NCI-H460 (cell line): ENCODE data around the gene GAS7. TPM values are rescaled to one million over a fixed set of nuclear protein-coding genes. Genes with fewer than 3 reads are reported as not detected.

Source experiments
- DNase-seq: peaks from one replicate; pipeline ENCODE4 v3.0.0-alpha.2; 2016; ENCODE audit warnings: low read depth; ENCODE audit errors: extremely low read depth
- total RNA-seq: library from RNA; depleted of rRNA; stranded (reverse); fragments of >200 nt; shearing (Covaris generic); gene quantifications from 2 replicates; pipeline ENCODE4 v1.2.3, GENCODE V29; 2014

GAS7 gene
- total RNA-seq, 1 experiment from 2014 or later, result 2.5 TPM

DNA sequence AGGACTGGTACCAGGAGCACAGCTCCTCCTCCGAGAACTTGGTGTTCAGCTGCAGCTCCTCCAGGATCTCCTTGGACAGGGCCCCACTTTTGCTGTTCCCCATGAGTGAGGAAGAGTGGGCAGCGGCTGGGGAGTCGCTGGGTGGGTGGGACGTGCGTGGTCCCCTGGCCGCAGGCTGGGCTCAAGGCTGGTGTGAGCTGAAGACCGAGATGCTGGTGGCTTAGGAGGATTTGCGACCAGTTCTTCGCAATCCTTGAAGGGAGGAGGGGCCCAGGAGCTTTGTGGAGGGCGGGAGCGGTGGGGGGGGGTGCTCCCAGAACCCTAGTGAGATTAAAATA is 293.4 kb downstream of the GAS7 start, which contains the start of gene RCVRN:
TSS of gene RCVRN (minus strand) at position 194 of the 338 bp plus-strand sequence. CDS start at position 103, 91 bp downstream.
- no peak for DNase-seq

DNA sequence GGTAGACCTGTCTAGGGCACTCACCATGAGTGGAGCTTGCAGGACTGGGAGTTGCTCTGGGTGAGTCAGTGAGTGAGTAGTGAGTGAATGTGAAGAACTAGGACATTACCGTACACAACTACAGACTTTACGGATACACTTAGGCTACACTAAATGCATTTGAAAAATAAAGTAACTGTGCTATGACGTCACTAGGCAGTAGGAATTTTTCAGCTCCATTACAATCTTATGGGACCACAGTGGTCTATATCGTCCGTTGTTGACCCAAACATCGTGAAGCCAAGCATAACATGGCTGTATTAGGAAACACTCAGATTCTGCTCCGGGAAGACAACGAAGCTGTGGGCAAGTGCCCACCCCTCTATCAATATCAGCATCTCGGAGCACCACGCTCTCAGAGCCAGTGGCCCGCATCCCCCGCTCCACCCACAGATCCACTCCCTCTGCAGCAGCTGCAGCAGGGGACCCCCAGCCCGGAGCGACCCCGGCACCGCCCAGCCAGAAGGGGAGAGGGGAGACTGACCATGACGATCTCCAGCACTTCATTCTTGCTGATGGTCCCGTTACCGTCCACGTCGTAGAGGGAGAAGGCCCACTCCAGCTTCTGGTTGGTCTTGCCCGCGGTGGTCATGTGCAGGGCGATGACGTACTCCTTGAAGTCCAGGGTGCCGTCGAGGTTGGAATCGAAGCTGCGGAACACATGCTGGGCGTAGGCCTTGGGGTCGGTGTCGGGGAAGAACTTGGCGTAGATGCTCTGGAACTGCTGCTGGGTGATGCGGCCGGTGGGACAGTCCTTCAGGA is 293.9 kb downstream of the GAS7 start:
- DNase-seq, result no peak

DNA sequence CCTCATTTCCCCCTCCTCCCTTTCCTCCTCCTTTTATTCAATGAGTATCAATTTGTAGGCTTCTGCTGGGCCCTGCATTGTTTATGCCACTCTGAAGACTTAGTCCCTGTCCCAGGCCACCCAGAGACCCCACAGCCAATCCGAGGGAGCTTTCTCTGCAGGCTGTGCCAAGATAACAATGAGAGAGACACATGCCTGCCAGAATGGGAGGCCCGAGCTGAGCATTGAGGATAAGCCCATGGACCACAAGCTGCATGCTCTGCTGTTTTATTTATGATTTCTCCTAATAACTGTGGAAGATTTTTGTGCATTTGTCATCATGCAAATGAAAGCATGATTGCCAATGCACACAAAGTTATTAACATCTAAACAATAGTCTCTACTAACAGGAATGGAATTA is 296.3 kb downstream of the GAS7 start:
- no peak for DNase-seq

DNA sequence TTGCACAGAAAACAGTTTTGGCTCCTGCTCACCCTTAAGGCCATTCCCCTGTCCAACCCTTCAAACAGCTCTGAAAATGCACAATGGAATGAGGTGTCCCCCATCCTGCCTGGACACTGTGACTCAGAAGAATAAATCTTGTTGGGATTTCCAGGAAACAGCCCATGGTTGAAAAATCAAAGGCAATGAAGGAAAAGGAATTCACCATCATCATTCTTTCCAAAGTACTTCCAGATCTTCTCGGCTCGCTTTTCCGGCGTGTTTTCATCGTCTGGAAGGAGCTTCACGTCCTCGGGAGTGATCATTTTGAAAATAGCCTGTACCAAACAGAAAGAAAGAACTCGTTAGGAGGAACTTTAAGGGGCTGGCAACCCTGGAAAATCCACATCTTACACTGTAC is 297.6 kb downstream of the GAS7 start:
- no peak for DNase-seq

DNA sequence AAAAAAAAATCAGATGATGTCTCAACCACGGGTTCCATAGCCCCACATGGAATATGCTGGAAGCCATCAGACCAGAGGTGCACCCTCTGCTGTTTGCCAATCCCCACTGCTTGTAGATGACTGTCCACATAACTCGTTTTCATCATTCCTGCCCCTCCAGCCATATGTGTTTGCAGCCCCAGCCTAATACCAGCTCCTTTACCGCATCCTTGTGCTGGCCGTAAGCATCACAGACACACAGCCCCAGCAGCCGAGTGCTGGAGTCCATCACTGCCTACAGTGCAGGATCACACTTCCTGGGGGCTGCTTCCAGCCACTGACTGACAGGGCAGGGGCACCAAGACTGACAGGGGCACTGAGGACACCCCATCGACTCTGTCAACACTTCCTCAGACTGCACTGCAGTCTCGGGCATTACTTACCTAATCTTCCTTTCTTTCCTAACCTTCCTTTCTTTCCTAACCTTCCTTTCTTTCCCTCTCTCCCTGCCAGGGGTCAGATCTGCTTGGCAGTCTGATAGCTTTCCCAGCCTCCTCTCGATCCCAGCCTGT is 298.3 kb downstream of the GAS7 start:
- no peak for DNase-seq

DNA sequence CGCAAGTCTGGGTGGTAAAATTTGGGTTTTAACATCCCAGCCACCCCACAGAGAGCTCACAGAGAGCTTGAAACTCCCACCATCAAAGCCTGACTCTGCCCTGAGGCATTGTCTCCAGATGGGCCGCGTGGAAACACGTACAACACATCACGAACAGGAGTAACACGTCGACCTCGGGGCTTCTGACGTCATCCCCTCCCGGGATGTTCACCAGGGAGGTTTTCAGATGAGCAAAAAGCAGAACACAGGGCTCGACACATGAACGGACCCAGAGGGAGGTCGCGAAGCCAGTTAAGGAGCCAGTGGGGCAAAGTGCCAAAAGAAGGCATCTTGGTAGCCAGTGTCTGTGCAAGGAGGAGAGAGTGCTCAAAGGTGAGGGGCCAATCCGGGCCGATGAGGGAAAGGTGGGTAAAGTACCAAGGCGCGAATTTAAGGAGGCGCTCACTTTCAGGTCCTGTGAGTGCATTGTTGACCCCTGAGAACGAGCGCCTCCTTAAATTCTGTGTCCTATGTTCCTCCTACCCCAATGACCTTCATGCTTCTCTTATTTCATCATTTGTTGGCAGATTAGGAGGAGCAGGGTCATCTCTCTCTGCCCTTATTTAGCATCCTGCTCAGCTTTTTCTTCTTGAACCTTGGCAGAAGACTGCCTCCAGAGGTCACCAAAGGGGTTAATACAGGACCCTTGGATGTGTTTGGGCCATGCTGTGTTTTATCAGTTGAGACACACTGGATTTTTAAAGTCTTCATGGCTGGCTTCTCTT is 298.9 kb downstream of the GAS7 start:
- DNase-seq, result no peak

DNA sequence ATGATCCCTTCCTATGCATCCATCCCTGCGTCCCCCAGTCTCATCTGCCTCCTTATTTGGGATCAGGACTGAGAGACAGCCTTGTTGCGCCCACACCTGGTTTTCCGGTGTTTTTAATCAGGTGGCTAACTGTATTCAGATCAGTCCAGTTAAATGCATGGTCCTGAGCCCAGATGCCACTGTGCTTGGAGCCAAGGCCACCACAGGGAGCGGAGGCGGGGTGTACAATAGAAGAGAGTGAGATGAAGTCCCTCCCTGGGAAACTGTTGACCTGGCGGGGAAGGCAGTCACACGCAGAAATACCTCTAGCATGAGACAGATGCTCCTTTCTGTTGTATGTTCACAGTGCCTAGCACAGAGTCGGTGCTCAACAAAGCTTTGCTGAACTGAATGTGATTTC is 299.6 kb downstream of the GAS7 start:
- DNase-seq, result no peak

DNA sequence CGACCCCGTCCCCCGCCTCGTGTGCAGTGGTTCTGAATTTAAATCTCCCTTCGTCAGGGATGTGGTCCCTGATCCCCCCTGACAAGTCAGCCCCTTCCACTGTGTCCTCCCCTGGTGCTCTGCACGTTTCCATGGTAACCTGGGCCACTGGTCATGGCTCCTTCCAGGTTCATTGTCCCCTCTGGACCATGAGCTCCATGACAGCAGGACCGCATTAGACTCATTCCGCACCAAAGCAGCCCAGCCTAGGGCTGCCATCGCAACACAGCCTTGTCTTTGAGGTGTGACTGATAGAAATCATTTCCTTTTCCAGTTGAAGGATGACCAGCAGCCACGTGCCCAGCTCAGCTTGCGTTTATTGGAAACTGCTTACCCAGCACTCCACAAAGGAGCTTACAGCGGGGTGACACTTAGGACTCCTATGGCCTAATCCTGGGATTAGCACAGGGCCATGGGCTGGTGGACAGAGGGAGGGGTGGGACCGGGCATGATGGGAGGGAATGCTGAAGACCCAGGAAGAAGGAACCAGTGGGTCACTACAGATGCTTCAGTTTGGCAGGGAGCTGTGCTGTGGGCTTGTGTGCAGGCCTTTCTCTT is 300.9 kb downstream of the GAS7 start:
- no peak for DNase-seq

DNA sequence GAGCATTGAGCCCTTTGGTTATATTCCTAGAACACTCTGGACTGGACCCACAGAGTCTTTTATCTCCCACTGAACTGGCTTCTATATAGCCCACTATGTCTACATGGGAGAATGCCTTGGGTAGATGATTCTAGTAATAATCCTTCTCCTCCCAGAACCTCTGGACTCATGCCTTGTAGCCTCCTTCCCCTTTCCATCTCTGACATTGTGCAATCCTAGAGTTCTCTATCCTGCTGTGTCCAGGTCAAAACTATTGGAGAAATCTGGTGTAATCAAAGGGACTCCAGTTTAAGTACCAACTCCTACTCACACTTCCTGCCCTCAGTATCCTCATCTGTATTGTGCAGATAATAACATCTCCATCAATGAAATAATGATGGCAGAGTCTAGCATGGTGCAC is 302.5 kb downstream of the GAS7 start:
- no peak for DNase-seq

DNA sequence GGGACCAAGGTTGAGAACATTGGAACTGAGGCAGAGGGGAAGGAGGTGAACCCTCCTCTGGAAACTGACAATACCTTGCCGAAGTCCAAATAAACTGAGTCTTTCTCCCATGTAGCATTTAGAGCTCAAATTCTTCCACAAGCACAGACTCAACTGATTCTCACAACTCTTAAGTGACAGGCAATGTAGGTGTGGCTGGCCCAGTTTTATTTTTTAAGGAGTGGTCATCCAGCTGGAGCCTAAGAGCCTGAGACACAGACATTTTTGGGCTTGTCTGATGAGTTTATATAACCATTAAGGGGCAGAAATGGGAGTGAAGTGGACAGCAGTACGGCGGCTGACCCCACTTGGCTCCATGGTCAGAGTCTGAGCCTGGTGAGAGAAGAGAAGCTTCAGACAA is 304.2 kb downstream of the GAS7 start:
- no peak for DNase-seq

DNA sequence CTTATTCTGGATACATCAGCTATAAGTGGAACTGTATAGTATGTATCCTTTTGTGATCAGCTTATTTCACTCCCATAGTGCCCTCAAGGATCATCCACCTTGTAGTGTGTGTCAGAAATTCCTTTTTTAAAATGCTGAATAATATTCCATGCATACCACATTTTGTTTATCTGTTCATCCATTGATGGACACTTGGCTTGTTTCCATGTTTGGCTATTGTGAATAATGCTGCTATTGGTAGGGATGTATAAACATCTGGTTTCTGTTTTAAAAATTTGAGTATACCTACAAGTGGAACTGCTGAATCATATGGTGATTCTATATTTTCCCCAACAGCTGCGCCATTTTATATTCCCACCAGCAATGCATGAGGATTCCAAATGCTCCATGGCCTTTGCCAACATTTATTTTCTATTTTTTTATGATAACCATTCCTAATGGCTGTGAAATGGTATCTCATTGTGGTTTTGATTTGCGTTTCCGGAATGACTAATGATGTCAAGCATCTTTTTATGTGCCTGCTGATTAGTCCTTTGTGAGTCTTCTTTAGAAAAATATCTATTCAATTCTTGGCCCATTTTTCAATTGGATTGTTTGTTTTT is 304.9 kb downstream of the GAS7 start:
- no peak for DNase-seq

DNA sequence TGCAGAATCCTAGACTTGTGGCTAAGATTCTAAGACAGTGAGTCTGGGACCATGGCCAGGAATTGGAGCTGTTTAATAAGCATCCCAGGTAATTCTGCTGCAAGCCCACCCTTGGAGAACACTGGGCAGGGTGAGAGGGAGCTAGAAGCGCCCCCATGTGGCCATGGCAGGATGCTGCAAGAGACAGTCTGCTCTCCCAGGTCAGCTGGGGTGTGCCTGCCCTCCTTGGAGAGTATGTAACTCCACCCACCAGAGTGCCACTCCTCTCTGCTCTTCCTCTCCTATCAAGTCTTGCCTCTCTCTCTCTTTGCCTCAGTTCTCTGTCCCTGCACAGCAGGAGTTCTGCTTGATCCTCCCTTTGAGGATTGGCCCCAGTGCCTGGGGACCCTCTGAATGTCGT is 308.3 kb downstream of the GAS7 start:
- peak; percentile 36 for DNase-seq

DNA sequence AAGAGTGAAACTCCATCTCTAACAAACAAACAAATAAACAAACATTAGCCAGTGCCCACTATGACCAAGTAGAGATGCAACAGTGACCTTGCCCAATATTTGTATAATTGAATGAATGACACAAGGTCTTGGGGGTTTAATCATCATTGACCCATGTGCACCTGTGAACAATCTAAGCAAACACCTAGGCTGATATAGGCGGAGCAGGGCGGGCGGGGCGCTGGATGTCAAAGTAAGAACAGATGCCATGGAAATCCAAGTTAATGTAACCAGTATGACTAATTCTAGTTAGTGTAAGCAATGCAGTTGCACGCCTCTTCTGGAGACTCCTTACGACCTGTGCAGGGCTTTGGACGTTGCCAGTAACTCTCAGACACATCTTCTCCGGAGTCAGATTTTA is 310.9 kb downstream of the GAS7 start:
- no peak for DNase-seq

DNA sequence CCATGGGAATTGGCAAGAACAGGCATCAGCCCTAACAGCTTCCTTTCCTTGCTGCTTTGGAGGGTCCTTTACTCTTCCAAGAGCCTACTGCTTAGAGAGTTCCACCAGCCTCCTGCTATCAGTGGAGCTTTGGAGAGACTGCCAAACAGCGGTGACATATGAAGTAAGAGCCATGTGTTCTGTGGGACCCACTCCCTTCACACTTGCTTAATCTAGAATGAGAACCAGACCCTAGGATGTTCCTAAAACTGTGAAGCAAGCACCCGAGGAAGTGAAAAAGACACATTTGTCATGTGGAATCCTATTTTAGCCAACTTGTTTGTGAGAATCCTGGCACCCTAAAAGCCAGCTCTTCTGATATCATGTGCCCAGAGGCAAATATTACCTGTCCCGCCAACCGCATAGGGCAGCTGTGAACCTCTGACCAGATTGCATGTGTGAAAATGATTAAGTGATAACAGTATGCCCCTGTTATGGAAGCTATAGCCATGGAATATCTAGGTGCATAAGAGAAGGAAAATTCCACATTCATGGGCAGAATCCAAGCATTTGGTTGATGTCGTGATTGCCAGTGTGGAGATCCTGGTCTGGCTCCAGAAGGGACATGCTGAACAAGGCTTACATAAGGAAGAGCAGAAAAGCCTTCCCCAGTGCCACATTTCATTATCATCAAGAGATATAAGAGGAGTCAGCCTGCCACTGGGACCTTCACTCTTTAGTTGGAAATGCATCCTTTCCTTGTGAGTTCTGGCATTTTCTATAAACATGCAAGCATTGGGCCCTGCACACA is 312.1 kb downstream of the GAS7 start:
- no peak for DNase-seq

DNA sequence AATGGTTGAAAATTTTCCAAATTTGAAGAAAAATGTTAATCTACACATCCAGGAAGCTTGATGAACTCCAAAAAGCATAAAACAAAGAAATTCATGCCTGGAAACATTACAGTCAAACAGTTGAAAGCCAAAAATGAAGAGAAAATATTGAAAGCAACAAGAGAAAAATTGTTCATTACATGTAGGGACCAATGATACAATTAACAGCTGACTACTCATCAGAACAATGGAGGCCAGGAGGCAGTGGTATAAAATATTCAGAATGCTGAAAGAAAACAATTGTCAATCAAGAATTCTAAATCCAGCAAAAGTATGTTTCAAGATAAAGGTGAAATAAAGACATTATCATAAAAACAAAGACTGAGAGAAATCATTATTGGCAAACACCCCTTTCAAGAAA is 315.0 kb downstream of the GAS7 start:
- no peak for DNase-seq

DNA sequence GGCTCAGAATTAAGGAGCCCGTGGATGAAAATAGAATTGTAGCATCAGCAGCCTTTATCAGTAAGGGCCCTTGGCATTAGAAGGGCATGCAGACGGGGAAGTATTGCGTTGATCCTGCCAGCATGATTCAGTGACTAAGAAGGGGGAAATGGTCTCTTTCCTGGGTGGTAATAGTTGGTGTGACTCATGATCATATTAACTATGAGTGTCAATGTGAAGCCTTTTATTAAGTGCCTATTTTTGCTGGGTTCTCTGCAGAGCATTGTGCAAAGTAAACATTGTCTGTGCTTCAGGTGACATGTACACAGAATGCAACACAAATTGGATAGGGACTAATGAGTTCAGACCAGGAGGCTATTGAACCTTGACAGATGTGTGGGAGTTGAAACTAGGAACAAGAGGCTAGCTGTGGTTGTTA is 317.8 kb downstream of the GAS7 start:
- DNase-seq, result no peak

DNA sequence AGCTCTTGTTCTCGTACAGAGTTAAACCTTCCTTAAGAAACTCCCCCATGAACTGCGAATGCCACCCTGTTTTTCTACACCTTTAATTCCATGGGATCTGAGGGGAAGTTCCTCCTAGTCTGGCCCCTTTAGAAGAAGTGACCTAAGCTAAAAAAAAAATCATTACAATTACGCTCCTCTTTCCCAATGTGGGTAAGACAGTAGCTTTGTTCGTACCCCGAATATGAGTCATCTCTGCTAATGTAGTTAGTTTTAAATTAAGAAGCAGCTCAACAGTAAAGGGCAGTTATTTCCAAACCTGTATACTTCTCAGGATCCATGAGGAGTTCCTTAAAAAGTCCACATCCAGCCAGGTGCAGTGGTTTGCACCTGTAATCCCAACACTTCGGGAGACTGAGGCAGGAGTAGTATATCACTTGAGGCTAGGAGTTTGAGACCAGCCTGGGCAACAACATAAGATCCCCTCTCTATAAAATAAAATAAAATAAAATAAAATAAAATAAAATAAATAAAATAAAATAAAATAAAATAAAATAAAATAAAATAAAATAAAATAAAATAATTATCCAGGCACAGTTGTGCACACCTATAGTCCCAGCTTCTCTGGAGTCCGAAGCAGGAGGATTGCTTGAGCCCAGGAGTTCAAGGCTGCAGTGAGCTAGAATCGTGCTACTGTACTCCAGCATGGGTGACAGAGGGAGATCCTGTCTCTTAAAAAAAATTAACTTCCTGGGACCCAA is 319.4 kb downstream of the GAS7 start:
- no peak for DNase-seq

DNA sequence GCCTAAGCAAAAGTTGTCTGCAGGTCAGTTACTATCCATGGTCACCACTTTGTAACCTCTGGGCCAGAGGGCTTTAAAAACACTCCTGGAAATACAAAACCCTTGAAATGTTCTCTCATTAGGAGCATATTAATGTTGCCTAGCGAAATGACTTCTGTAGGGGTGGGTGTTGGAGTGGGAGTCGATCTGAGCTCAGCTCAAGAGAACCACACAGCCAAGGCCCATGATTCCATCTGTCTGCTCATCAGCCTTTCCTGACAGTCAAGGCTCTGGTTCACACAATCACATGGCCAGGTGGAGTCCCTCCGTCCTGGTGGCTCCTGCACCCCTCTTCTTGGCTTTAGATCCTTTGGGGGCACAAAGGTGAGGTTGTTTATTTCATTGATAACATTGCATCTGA is 320.1 kb downstream of the GAS7 start:
- no peak for DNase-seq

DNA sequence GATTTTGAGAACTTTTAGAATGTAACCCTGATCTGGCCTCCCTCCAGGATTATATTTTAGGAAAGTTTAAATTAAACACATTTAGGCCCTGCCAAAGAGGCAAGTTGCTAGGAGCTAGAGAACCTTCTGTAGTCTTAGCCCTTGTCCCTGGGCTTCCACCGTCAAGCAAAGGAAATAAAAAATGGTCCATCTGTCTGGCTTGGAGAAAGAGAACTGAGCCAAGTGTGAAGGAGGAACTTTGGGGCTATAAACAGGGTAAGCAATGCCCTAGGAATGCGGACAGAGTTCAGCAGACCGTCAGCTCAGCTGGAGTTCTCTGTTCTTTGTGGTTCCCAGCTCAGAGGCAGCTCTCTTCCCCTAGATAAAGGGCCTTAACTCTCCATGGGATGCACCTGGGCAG is 323.0 kb downstream of the GAS7 start:
- no peak for DNase-seq

DNA sequence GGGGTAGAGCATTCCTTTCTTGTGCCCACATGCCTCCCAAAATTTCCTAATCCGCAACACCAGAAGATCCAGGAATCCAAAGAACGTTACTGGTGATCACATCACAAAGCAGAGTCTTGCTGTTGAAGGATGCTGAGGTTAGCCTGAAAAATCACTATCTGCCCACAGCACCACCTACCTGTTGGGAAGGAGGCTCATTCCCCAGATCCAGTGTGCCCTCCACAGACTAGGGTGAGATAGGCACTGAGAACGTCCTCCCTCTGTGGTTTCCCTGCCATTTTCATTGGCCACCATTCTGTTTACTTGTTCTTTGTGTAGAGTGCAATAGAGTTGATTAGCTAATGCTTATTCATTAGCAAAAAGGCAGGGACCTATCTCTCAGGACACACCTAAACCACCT is 323.7 kb downstream of the GAS7 start:
- DNase-seq, result no peak
